GM18867 (cell line): Measurements from ENCODE around the gene BFSP1.

ENCODE experiments used
- ATAC-seq: cut with Tn5 transposase; IDR thresholded peaks from one replicate; pipeline ENCODE4 v1.9.1; 2021; ENCODE audit warnings: mild to moderate bottlenecking, moderate library complexity; ENCODE audit not compliant: unreplicated experiment

BFSP1 gene

DNA sequence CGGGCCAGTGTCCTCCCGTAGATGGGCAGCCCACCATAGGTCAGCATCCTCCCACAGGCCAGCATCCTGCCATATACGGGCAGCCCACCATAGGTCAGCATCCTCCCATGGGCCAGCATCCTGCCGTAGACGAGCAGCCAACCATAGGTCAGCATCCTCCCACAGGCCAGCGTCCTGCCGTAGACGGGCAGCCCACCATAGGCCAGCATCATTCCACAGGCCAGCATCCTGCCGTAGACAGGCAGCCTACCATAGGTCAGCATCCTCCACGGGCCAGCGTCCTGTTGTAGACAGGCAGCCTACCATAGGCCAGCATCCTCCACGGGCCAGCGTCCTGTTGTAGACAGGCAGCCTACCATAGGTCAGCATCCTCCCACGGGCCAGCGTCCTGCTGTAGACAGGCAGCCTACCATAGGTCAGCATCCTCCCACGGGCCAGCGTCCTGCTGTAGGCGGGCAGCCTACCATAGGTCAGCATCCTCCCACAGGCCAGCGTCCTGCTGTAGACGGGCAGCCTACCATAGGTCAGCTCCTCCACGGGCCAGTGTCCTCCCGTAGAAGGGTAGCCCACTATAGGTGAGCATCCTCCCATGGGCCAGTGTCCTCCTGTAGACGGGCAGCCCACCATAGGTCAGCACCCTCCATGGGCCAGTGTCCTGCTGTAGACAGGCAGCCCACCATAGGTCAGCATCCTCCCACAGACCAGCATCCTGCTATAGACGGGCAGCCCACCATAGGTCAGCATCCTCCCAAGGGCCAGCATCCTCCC lies 62.9 kb downstream of the BFSP1 start:
- no peak for ATAC-seq

DNA sequence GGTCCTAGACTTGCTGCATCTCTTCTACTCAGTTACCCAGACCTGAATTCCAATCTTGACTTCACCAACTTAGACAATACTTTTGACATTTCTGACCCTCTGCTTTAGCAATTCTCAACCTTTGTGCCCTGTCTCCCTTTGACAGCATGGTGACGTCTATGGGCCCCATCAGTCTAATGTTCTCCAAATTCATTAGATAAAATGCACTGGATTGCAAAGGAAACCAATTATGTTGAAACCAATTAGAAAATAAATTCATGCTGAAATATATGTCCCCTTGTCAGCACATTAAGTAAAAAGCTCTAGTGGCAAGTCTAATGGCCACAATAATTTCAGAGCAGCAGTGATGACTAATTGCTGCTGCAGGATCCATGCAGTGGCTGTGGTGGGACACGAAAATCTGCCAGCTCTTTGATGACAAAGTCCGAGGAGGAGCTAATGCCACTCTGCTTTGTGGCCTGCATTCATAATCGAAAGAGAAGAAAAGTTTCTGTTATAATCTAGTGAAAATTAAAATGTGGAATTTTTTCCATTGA lies 64.0 kb downstream of the BFSP1 start:
- no peak for ATAC-seq

DNA sequence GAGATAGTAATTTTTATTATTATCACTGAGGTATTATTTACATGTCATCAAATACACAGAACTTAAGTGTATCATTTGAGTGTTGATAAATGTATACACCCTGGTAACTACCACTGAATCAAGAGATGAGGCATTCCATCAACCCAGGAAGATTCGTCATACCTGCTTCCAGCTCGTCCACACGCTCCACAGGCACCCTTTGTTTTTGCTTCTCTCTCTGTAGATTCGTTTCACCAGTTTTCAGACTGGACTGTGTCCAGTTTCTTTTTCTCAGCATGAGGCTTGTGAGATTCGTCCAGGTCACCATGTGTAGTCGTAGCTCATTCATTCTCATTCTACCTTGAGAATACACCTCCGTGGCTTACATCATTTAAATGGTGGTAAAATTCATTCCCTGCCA lies 64.5 kb downstream of the BFSP1 start:
- no peak for ATAC-seq

DNA sequence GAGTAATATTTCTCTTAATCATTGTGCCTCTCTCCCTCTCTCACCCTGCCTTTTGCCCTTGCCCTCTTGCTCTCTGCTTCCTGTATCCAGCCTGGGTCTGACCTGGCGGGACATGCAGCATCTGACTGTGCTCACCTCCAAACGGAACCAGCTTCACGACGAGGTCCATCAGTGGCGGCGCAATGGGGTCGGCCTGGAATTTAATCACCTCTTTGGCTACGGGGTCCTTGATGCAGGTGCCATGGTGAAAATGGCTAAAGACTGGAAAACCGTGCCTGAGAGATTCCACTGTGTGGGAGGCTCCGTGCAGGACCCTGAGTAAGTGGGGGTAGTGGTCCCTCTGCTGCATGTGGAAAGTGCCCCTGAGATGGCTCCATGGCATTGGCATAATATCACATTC lies 65.9 kb downstream of the BFSP1 start:
- ATAC-seq: no peak

DNA sequence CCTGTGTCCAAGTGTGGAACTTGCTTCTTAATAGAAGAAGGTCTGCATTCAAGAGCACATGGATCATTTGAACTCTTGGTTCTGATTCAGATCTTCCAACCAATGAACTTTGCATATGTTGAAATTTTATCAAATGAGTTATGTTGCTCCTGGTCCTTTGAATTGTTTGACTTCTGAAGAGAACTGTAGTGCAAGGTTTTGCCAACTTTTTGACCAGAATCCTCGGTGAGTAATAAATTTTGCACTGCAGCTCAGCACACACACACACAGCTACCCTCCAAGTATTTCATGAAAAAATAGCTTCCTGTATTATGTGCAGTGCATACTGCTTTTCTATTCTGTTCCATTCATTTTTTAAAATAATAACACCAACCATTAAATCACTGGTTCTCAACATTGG lies 67.5 kb downstream of the BFSP1 start:
- no peak for ATAC-seq

DNA sequence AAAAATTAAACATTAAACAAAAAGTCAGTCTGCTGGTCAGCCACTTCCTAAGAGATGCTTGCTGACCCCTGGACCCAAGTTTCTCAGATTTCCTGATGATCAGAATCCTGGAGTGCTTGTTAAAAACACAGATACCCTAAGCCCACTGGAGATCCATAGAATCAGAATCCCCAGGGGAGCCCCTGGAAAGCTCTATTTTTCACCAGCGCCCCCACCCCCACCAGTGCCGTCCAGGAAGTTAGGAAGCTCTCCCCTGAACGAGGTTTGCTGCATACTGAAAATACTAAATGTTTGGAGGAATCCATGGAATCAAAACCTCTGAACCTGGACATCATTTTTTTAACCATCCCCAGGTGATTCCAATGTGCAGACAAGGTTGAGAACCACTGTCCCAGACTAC lies 69.2 kb downstream of the BFSP1 start:
- ATAC-seq: no peak

DNA sequence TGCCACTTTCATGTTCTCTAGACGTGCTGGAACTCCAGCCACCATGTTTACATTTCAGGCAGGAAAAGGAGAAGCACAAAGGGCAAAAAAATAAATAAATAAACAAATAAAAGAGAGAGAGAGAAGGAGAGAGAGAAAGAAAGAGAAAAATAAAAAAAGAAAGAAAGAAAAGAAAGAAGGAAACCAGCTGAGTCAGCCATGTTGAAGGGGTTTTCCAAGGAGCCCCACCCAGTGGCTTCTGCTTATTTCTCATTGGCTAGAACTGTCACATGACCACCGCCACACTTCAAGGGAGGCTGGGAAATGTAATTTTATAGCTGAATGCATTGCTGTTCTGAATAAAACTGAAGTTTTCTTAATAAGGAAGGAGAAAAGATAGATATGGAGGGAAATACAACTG lies 71.1 kb downstream of the BFSP1 start:
- ATAC-seq: no peak

DNA sequence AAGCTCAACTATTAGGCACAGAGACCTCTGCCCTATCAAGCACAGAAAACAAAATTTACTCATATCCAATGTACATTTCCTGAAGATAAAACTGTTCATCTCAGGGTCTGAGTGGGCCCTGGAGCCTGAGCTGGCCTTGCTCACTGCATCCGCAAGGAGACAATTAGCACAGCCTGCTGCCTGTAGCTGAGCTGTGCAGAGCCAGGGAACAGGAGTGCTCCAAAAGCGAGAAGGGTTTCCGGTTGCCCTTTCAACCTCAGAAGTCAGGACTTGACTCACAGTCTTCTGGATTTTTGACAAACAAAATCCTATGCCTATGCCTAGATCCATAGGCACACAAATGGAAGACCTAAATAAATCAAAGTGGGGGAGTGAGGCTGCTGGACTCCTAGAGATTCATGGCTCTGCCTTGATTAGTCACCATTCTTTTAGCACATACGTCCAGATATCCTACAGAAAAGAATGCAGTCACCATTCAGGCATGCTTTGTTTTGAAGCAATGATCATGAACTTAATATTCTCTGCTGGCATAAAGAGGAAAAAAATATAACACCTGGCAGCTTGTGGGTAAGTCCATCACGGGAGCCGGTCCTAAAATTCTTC lies 73.5 kb downstream of the BFSP1 start:
- no peak for ATAC-seq

DNA sequence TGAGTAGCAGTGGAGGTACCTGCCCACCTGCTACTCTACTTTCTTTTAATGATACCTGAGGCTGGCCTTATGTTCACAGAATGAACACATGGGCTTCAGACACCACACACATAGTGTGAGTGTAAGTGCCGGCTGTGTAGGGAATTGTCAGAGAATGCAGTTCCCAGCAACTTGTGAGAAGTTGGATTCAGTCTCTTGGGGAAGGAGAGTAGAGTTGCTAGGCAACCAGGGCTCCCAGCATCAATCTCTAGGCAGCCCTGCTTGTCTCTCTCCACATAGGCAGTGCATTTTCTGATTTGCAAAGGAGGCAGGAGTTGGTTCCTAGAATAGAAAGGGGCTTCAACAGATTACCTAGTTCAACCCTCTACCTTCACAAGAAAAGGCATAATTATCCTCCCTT lies 74.1 kb downstream of the BFSP1 start:
- no peak for ATAC-seq

DNA sequence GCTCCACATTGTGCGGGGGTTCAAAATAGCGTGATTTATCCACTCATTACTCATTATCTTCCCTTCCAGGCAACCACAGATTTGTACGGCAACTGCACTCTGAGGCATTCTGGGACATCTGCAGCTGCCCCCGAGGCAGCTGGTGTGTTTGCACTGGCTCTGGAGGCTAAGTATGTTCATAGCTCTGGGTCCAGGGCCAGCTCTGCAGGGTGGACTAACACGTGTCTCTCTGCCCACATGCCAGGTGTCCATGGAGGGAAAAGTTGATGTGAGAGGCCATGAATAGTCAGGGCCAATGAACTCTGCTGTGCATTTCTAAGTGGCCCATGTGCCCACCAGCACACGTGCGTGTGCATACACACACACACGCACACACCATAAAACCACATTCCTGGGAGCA lies 74.9 kb downstream of the BFSP1 start:
- ATAC-seq: no peak

DNA sequence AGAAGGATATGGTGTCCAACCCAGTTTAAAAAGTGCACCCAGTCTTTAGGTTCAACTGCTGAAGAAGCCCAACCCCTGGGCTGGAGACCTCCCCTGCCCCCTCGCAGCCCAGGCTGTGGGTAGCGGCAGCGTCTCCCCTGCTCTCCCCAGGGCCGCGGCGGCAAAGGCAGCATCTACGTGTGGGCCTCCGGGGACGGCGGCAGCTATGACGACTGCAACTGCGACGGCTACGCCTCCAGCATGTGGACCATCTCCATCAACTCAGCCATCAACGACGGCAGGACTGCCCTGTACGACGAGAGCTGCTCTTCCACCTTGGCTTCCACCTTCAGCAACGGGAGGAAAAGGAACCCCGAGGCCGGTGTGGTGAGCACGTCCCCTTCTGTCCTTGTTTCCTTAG lies 77.6 kb downstream of the BFSP1 start:
- no peak for ATAC-seq

DNA sequence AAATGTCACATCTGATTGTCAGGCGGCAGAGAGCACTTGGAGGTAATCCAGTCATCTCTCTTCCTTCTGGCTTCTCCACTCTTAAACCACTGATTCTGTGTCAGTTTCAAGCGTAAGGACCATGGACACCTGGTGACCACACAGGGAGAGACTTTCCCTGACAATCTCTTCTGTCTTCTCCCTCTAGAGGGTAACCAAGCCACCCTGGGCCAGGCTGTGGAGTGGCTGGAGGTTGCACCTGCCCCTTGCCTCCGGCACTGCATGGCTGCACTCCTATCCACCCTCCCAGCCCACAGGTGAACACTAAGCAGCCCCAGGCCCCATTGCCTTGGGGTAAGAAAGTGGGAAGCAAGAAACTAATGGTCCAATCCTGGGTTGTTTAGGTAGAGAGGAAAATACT lies 78.7 kb downstream of the BFSP1 start:
- ATAC-seq: no peak

DNA sequence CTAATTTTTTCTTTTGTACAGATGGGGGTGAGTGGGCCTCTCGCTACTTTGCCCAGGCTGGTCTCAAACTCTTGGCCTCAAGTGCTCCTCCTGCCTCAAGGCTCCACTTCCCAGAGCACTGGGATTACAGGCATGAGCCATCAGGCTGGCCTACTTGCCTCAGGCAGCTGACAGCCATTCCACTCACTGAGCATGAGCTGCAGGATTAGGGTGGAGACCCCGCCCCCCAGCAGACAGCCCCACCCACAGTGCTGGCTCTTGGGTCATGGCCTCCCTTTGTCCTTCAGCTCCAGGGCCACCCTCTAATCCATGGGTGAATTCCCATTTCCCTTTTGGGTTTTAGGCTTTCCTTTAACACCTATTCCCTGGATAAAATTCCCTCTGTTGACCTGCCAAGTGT lies 82.1 kb downstream of the BFSP1 start:
- ATAC-seq: no peak

DNA sequence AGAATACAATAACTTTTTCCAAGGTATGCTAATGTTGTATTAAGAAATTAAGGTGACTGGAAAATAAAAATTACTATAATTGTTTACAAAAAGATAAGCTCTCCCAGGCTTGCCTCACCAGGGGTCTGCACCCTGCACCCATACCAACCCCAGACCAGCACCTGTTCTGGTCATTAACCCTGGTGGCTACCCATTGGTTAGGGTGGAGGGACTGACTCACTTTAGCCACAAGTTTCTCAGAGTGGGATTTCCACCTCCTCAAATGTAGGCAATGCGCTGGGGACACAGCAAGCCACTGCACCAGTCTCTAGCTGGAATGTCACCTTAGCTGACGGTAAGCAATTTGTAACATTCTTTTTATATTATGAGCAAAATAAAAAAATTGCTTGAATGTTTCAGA lies 83.1 kb downstream of the BFSP1 start:
- no peak for ATAC-seq

DNA sequence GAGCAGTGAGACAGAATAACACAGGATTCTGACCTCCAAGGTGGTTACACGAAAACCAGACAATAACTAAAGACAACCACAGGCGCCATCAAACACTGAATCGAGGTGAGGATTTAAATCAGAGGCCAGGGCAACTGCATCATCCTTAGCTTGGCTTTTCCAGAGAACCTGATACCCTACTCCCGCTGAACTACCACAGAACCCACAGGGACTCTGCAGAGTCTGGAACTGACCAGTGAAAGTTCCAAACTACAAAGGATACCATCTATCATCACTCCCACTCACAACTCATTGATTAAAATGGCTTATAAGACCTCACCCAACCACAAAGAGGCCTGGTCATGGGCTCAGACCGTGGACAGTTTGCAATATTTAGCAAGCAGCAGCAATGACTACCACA lies 85.0 kb downstream of the BFSP1 start:
- no peak for ATAC-seq

DNA sequence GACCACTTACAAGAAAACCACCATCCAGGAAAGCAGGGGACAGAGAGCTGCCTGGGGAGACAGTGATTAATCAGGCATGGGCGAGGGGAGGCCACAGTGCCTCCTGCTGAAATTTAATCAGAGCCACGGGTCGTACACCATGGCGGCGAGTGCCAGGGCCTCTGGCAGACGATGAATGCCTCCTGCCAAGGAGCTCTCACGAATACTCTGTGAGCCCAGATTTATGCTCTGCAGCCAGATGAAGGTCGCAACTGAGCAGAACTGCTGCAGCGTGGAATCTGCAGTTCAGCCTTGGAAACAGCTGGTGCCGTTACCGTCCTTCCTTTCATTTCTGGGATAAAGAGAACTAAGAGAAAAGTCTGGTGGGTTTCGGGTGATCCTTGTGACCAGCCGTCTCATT lies 85.6 kb downstream of the BFSP1 start:
- ATAC-seq: no peak

DNA sequence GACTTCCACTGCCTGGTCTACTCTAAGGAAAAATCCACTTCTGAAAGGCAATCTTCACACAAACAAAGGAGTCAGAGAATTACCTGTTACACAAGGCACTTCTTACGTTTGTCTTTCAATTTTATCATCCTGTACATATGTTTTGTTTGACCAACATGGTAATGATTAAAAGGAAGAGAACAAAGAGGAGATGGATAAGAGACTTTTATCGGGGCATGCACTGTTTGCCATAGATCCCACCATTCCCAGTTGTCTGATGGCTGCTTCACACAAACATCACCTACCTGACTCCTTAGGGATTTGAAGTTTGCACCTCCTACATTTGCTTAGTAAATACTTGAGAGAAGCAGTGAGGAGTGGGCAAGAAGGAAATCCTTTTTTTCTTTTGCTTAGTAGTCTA lies 87.1 kb downstream of the BFSP1 start:
- no peak for ATAC-seq
